Activated T-cell treated with anti-CD3 and anti-CD28 coated beads for 1 hour (primary cell): ENCODE data around the gene PCSK5.
"Not testable (repeated sequence)": the region's sequence is repeated elsewhere in the genome, so short reads cannot be mapped to it uniquely, and the experiment has no call there.

Source experiments
- DNase-seq: peaks from one replicate; pipeline ENCODE4 v3.0.0-alpha.2; 2020; ENCODE audit warnings: low read depth

Gene PCSK5

DNA sequence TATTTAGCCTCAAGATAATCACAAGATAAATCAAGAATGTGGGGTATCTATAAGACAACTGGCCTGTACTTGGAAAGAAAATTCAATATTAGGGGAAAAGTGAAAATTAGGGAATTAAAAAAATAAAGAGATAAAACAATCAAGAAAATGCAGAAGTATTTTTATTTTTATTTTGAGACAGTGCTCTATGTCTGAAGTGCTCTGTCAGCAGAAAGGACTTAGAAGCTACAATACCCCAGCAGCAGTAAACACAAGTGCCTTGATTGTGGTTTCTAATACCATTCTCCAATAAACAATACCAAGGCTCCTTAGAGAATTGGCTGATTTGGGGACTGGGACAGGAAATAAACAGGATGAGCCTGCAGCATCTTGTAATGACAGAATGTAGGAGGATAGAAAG is 358.8 kb downstream of the PCSK5 start:
- DNase-seq, result no peak

DNA sequence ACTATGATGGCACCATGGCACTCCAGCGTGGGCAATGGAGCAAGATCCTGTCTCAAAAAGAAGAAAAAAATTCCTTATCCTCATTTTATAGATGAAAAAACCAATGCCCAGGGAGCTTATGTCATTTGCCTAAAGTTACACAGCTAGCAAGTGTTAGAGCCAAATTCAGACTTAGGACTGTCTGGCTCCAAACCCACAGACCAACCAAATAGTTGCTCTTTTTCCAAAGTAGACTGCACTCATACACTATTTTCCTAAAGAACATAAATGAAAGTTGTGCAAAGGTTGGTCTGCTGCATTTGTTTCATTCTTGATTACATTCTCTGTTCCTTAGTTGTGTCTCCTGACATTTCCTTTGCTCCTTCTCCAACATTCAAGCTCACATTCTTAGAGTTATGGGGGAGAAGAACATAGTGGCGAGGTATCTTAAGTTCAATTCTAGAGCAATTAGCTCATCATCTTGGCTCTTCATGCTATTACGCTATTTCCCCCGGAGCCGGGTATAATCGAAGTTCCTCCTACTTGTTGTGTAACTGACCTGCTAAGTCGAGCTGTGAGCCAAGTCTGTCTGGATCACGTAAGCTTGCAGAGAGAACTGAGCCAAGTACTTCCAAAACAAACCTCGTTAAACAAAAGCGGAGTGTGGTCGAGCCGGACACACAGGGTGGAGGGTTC is 365.4 kb downstream of the PCSK5 start:
- no peak for DNase-seq

- no peak for DNase-seq
These were observed 366.8 kb downstream of the PCSK5 start for GRCh38 chr9:76257311-76257710.

- no peak for DNase-seq
These were observed 376.3 kb downstream of the PCSK5 start for GRCh38 chr9:76266649-76267283.

GRCh38 chr9:76267284-76267652 is 376.8 kb downstream of the PCSK5 start:
- DNase-seq, result no peak

GRCh38 chr9:76269789-76270188 is 379.3 kb downstream of the PCSK5 start:
- no peak for DNase-seq

DNA sequence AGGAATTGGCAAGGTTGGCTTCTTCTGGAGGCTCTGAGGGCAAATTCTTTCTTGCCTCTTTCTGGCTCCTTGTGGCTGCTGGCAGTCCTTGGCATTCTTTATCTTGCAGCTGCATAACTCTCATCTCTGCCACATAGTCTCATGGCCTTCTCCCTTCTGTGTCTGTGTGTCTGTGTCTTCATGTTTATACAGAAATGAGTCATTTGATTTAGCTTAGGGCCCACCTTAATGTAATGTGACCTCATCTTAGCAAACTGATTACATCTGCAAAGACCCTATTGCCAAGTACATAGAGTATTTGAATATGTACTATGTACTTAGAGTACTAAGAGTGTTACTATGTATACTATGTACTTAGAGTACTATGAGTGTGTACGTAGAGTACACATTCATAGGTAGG is 381.3 kb downstream of the PCSK5 start:
- DNase-seq, result no peak

GRCh38 chr9:76289042-76289441 is 398.6 kb downstream of the PCSK5 start:
- DNase-seq, result no peak

- DNase-seq, result no peak
These were observed 399.2 kb downstream of the PCSK5 start for GRCh38 chr9:76289703-76290102.

GRCh38 chr9:76290555-76290954 is 400.1 kb downstream of the PCSK5 start:
- no peak for DNase-seq

- no peak for DNase-seq
These were observed 401.8 kb downstream of the PCSK5 start for GRCh38 chr9:76292246-76292645.

GRCh38 chr9:76292658-76293057 is 402.2 kb downstream of the PCSK5 start:
- DNase-seq, result no peak

DNA sequence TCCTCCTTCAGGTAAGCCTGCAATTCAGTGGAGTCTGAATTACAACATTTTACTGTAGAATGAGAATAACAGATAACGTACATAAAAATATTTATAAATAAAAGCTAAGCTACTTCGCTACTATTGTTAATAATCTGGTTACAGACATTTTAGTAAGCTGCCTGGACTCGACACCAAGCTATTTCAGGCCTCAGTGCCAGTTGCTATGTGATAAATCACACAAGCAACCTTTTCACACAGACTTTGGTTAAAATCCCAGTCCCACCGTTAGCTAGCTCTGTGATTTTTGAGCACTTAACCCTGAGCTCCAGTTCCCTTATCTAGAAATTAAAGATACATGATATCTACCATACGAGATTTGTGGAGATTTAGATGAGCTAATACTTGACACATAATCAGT is 403.8 kb downstream of the PCSK5 start:
- DNase-seq, result no peak

GRCh38 chr9:76296561-76297310 is 406.3 kb downstream of the PCSK5 start:
- no peak for DNase-seq

DNA sequence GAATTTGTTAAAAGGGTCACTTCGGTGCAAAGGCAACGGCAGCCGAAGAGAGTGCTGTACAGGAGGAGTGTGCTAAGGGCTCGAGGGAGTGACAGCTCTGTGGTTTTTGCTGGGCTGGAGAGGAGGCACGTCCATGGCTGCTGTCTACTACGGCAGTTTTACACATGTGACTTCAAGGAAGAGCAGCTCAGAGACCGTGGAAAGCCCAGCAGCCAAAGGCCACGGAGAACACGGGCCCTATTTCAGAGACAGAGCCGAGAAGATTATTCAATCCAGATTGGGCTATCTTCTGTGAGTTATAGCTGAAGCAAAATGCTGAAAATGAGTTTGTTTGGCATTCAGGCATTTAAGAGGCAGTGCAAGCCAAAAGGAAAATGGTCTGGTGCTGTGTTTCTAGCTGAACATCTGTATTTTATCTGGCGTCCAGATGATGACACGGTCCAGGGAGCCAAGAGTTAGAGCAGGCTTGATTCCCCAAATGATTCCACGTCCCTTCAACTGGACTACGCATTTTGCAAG is 407.3 kb downstream of the PCSK5 start:
- no peak for DNase-seq

DNA sequence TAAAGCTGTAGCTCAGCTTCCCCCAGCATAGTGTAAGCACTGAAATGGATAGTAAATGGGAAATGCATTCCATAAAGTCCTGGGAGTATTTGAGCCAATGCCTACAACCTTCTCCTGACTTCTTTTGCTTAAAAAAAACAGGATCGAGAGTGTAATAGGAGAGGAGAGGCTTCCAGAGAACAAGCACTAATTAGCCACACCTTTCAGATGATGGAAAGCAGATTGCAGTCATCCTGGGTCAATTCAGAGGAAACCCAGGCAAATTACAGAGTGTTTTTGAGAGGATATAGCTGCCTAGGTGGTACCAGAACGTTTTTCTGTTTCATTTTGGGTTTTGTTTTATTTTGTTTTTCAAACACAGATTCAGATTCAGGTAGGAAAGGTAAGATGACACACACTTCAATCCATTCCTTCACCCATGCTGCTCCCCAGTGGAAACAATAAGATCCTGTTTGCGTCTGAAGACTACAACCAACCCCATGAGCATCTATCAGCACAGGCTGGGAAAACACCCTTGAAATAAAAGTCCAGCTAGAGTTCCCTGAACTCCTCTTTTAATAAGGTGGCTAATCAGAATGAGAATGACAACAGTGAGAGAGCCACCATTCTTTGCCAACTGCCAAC is 408.2 kb downstream of the PCSK5 start:
- no peak for DNase-seq

GRCh38 chr9:76302543-76302942 is 412.1 kb downstream of the PCSK5 start:
- DNase-seq, result no peak

DNA sequence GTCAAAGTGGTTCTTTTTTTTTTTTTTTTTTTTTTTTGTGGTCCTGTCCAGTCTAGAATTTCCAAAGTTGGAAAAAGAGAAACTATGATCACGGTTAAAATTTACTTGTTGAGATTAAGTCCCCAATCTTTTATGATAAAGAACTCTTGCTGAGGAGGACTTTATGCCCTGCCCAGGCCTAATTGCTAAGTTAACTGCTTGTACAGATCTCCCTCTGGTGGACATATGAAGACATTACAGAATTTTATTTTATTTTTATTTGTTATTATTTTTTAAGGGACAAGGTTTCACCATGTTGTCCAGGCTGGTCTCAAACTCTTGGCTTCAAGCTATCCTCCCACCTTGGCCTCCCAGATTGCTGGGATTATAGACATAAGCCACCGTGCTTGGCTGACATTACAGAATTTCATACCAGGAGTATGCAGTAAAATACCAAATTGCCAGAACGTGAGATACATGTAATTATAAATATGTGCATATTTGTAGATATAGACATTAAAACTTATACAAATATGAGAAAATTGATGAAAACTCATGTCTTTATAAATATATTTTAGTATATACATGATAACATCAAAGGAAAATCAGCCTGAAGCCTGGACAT is 412.6 kb downstream of the PCSK5 start:
- DNase-seq, result no peak

GRCh38 chr9:76307047-76307446 is 416.6 kb downstream of the PCSK5 start:
- DNase-seq, result not testable (repeated sequence)

DNA sequence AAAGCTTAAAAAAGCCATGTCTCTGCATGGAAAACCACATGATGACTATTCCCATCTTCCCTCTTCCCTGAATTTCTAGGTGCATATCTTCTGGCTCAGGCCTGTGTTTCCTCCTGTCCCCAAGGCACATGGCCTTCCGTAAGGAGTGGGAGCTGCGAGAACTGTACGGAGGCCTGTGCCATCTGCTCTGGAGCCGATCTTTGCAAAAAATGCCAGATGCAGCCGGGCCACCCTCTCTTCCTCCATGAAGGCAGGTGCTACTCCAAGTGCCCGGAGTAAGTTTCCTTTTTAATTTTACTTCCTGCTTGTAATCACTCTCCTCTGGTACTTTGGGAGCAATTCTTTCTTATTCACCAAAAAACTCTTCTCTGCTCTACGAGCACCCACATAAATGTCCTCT is 420.1 kb downstream of the PCSK5 start:
- DNase-seq, result no peak

DNA sequence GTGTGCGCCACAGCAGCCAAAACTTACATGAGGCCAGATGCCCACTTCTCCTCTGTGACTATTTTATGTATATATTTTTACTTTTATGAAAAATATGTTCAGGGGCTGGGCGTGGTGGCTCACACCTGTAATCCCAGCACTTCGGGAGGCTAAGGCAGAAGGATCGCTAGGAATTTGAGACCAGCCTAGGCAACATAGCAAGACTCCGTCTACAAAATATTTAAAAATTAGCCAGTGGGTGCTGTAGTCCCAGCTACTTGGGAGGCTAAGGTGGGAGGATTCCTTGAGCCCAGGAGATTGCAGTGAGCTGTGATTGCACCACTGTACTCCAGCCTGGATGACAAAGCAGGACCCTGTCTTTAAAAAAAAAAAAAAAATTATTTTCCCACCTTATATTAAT is 420.5 kb downstream of the PCSK5 start:
- DNase-seq, result no peak

DNA sequence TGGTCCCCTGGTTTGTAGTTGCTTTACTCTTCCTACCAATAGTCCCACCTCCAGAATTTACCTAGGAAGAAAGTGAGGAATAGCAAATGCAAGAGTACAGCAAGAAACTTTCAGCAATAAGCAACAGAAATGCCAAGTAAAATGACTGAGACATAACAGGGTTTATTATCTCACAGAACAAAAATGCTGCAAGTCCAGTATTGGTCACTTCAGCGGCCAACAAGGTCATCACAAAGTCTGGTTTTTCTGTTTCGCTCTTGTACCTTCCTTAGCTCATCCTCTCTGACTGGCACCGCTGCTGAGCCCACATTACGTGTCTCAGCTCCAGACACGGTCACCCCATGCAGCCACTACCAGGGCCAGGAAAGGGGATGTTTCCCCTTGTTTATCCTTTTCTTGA is 421.1 kb downstream of the PCSK5 start:
- DNase-seq, result no peak
